Left renal cortex interstitium (tissue), 4 donors: ENCODE data around the gene STK24. TPM values are rescaled to one million over a fixed set of nuclear protein-coding genes. Genes with fewer than 3 reads are reported as not detected.

ENCODE experiments used
- DNase-seq, 4 donors: peaks; one replicate each; pipeline ENCODE4 v3.0.0-alpha.2; 2013; ENCODE audit warnings: low read depth in 4 of 4, low spot score in 2 of 4, missing footprints in 1 of 4
- polyA plus RNA-seq, 4 donors: library from polyadenylated mRNA; unstranded; fragments of 120-200 nt; gene quantifications; one replicate each; pipeline ENCODE4 v1.2.1, GENCODE V29; 2013; ENCODE audit not compliant: insufficient read length in 4 of 4

Gene STK24
- polyA plus RNA-seq, 4 donors: 110 to 129 (median 115) TPM

GRCh38 chr13:98478189-98479129, 98.4 kb downstream of the STK24 start:
- no peak for DNase-seq

DNA sequence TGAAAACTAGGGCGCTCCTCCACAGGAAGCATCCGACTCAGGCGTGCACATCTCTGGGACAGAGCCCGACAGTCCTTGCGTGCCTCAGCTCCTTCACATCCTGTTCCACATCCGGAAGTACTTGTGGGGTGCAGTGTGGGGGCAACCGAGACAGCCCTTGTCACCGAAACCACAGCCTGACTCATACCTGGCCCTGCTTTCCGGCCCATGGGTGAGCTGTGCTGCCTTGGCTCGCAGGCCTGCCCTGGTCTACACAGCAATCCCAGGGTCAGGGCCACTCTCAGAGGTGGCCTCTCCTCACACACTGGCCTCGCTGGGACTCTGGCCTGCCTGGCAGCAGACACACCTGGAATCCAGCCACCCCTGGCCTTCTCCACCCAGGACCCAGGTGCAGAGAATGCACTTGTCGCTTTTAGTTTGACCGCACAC, 100.4 kb downstream of the STK24 start:
- no peak for DNase-seq

DNA sequence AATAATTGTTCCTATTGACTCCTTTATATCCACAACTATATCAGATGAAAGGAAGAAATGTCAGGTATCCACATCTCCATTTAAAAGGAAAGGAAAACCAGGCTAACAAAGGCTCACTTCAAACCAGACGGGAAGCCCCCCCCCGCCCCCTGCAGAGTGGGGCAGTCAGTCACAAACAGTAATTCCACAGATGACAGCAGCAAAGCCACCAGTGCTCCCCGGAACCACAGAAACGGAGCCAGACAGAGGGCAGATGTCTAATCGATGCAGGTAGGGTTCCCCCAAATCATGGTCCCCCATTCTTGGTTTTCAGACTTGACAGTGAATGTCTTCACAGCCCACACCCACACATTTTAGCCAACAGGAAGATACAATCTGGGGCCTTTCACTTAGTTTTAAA, 100.8 kb downstream of the STK24 start:
- no peak for DNase-seq

GRCh38 chr13:98475522-98475921, 101.4 kb downstream of the STK24 start:
- no peak for DNase-seq

GRCh38 chr13:98474761-98475160, 102.1 kb downstream of the STK24 start:
- DNase-seq: no peak

- no peak for DNase-seq
Measured at GRCh38 chr13:98474292-98474691, 102.6 kb downstream of the STK24 start.

- no peak for DNase-seq
Measured at GRCh38 chr13:98473788-98474144, 103.1 kb downstream of the STK24 start.

GRCh38 chr13:98473135-98473787, 103.6 kb downstream of the STK24 start:
- no peak for DNase-seq

- DNase-seq: no peak
Measured at GRCh38 chr13:98471934-98472333, 105.0 kb downstream of the STK24 start.

- DNase-seq: no peak
Measured at GRCh38 chr13:98470920-98471319, 106.0 kb downstream of the STK24 start.

DNA sequence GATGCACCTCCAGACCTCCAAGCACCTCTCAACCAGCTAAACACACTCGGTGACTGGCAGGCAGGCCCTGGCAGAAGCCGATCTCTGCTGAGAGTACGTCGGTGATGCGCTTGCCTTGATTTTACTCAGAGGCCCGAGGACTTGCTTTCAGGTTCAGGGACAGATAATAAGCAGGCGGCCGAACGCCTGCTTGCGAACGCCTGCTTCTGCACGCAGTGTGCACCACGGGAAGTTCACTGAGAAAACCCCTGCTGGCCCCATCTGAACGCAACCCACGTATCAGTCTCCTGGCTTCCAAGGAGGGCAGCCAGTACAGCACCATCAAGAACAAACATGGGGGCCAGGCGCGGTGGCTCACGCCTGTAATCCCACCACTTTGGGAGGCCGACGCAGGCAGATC, 108.0 kb downstream of the STK24 start:
- no peak for DNase-seq

GRCh38 chr13:98468361-98468760, 108.5 kb downstream of the STK24 start:
- no peak for DNase-seq

DNA sequence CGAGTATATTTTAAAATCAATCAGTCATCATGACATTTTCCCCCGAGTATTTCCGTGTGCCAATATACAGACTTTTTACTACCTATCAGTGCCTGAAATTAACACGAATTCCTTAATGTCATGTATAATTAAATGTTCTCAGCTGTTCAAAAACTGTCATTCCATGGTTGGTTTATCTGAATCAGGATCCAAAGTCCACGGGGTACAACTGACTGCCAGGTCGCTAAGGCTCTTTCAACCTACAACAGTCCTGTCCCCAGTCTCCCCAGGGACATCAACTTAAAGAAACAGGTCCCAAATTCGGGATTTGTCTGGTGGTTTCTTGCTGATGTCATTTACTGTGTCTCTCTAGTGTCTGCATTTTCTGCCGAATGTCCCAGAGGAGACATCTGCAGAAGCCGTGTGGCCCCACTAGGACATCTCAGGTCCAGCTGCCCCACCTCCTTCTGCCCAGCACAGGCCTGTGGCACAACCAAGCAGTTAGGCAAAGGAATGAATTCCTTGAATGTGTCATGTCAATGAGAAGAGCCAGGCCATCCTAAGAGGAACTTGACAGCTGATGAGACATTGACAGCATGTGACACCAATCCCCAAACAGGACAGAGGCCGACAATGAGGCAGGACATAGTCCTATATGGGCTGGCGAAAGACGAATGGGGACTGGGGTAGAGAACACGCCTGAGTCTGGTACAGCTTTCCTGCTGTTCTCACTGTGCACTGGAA, 109.5 kb downstream of the STK24 start:
- no peak for DNase-seq

DNA sequence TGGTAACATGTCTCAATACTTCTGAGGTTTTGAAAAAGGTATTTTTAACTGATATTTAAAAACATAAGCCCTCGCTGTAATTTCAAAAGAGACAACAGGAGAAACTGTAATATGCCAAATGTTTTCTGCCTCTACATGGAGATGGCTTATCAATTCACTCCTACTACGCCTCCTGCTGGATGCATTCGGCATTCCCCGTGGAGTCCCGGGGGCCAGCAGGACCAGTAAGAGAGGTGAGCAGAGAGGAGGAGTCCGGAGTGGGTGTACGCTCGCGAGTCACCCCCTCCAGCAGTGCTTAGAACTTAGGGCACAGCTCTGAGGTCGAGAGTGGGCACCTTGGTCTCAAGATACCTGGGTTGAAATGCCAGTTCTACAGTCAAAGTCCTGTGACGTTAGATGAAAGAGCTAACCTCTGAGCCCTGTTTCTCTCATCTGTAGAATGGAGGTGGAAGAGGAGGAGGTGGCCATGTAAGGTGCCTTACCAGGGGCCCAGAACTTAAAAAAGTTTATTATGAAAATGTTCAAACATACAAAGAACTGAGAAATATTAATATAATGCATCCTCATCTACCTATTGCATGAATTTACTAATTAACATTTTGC, 110.2 kb downstream of the STK24 start:
- DNase-seq: no peak

DNA sequence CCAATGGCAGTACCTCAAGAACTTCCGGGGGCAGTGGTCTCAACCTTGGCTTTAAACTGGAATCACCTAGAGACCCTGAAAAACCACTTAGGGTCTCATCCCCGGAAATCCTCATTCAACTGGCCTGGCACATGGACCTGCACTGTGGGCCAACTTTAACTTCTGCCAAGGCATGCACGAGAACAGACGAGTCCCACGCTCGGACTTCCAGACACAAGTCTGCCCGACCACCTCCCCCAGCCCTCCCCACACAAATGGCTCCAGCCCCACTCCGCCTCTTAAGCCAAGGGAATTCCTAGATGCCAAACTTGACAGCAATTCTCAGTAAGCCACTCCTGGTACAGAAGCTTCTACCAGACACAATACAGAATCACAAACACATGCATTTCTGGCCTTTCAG, 114.0 kb downstream of the STK24 start:
- DNase-seq: no peak

GRCh38 chr13:98462241-98462882, 114.5 kb downstream of the STK24 start:
- no peak for DNase-seq

- no peak for DNase-seq
Measured at GRCh38 chr13:98461486-98462240, 115.2 kb downstream of the STK24 start.

- DNase-seq: no peak
Measured at GRCh38 chr13:98460516-98460915, 116.4 kb downstream of the STK24 start.

DNA sequence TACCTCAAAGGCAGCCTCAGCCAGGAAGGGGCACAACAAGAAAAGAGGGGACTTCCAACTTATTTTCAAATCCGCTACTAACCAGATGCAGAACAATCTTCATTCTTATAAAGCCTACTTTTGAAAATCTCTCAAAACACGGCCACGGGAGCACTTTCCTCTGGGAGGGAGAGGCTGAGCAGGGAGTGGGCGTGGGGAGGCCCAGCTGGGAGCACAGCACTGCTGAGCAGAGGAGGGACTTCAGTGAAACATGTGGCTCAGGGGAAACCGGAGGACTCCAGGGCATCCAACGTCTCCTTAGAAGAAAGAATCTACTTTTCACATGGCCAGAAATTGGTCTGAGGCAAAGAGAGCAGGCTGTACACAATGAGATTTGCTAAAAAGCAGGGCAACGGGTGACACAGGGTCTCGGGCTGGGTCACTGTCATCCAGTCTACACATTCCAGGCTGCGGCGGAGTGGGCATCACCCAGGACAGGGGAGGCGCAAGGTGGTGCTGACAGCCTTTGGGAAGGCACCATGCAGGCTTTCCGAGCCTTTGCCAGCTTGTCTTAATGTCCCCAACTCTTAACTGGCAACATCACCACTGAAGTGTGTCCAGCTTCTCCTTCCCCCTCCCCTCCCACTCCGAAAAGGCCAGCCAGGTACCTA, 117.1 kb downstream of the STK24 start:
- DNase-seq: no peak
